Endothelial cell of umbilical vein (primary cell): ENCODE measurements around the gene DBT.

Experiments
- EZH2 ChIP-seq: IDR thresholded peaks from 2 replicates; pipeline ENCODE4 v1.6.1; 2012; ENCODE audit warnings: borderline replicate concordance, low read depth, mild to moderate bottlenecking, moderate library complexity, low read length, inconsistent platforms; ENCODE audit not compliant: severe bottlenecking
- GATA2 ChIP-seq: IDR thresholded peaks from 2 replicates; pipeline ENCODE4 v1.7.0; 2011; ENCODE audit warnings: low read depth, mild to moderate bottlenecking, moderate library complexity, mixed read lengths, low read length; ENCODE audit not compliant: insufficient read length, insufficient read depth
- MYC ChIP-seq: IDR thresholded peaks from one replicate; pipeline ENCODE4 v1.6.1; 2011; ENCODE audit warnings: mild to moderate bottlenecking, low read depth, low read length
- POLR2A ChIP-seq: IDR thresholded peaks from 2 replicates; pipeline ENCODE4 v1.6.1; 2012; ENCODE audit warnings: low read depth, mild to moderate bottlenecking, control low read depth, low read length
- POLR2AphosphoS5 ChIP-seq: IDR thresholded peaks from 2 replicates; pipeline ENCODE4 v1.6.1; 2012; ENCODE audit warnings: low read depth, mild to moderate bottlenecking, control low read depth, low read length, moderate library complexity; ENCODE audit not compliant: insufficient read depth
- TF ChIP-seq, protein P1 (sequence below), 2 donors: IDR thresholded peaks; 1 replicate in 1 of 2; 2 replicates in 1 of 2; pipeline ENCODE4 v1.5.1; 2011; ENCODE audit warnings: low read length in 2 of 2, mild to moderate bottlenecking in 2 of 2, moderate library complexity in 2 of 2, control low read depth in 1 of 2, inconsistent platforms in 1 of 2, low read depth in 1 of 2; ENCODE audit not compliant: insufficient read depth in 1 of 2; ENCODE audit errors: extremely low read depth in 1 of 2
- TF ChIP-seq, protein P2 (sequence below): IDR thresholded peaks from 2 replicates; pipeline ENCODE4 v1.6.1; 2011; ENCODE audit not compliant: insufficient read depth, insufficient read length

DNA sequence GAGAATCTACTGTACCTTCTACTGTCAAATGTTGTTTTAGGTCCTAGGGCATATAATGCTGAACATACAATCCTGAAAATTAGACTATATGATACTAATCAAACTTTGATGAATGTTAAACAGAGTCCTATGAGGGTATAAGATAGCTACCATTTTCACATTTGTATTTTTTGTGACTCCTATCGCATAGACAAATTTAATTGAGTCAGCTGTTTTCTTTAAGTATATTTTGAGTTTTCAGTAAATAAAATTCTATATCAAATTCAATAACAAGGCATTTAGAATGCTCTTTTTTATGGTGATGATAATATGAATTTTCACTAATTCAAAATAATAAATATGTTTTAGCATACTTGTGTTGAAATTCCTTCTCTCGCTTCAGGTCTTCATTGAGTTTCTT lies 81.6 kb downstream of the DBT start:
- TF ChIP-seq GATA2 (no peak), POLR2AphosphoS5 (no peak), POLR2A (no peak), EZH2 (no peak), MYC (no peak)
- TF ChIP-seq, protein P1, sequence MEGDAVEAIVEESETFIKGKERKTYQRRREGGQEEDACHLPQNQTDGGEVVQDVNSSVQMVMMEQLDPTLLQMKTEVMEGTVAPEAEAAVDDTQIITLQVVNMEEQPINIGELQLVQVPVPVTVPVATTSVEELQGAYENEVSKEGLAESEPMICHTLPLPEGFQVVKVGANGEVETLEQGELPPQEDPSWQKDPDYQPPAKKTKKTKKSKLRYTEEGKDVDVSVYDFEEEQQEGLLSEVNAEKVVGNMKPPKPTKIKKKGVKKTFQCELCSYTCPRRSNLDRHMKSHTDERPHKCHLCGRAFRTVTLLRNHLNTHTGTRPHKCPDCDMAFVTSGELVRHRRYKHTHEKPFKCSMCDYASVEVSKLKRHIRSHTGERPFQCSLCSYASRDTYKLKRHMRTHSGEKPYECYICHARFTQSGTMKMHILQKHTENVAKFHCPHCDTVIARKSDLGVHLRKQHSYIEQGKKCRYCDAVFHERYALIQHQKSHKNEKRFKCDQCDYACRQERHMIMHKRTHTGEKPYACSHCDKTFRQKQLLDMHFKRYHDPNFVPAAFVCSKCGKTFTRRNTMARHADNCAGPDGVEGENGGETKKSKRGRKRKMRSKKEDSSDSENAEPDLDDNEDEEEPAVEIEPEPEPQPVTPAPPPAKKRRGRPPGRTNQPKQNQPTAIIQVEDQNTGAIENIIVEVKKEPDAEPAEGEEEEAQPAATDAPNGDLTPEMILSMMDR (IDR thresholded peaks at IDR 0.05; ENCODE audit: extremely low read depth in 1 of 2, insufficient read depth in 1 of 2, low read depth in 1 of 2, low read length in 2 of 2): no peak
- TF ChIP-seq, protein P2, sequence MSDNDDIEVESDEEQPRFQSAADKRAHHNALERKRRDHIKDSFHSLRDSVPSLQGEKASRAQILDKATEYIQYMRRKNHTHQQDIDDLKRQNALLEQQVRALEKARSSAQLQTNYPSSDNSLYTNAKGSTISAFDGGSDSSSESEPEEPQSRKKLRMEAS: no peak
